ENCODE results near the gene STPG3. TPM values are rescaled to one million over a fixed set of nuclear protein-coding genes. Genes with fewer than 3 reads are reported as not detected.

STPG3 gene
- total RNA-seq, 1 experiment from 2014 or later: not detected

GRCh38 chr9:137298401-137299202 is 47.5 kb downstream of the STPG3 start:
- no peak for DNase-seq
- Mint-ChIP-seq H3K9me3 (ENCODE audit: low read depth, unreplicated experiment) (no peaks in the 10 kb centered on the region), H3K36me3 (ENCODE audit: insufficient read depth, unreplicated experiment) (peaks cover 67% of the 10 kb centered on the region), H3K27me3 (ENCODE audit: unreplicated experiment) (no peaks in the 10 kb centered on the region), H3K4me1 (ENCODE audit: low read depth, unreplicated experiment) (peaks cover 20% of the 10 kb centered on the region), H3K4me3 (ENCODE audit: low read depth, unreplicated experiment) (peak overlapping the region; percentile 81), H3K27ac (ENCODE audit: unreplicated experiment) (peak overlapping the region; percentile 30)
- no peak for TF ChIP-seq CTCF (IDR thresholded peaks at IDR 0.05; ENCODE audit: unreplicated experiment)
- BruUV-seq (replicated peaks): TSS peak; percentile 36
- CTCF ChIA-PET: interaction anchor here (0.8 kb wide), 1 partner anchor 13 kb away, joined by 3 read pairs; no protein-coding TSS in a partner anchor
- intact Hi-C loops (cut with micrococcal nuclease; ENCODE audit: unreplicated experiment): loop anchor here (10.0 kb wide), 1 partner anchor 116 kb away; no protein-coding TSS in a partner anchor

DNA sequence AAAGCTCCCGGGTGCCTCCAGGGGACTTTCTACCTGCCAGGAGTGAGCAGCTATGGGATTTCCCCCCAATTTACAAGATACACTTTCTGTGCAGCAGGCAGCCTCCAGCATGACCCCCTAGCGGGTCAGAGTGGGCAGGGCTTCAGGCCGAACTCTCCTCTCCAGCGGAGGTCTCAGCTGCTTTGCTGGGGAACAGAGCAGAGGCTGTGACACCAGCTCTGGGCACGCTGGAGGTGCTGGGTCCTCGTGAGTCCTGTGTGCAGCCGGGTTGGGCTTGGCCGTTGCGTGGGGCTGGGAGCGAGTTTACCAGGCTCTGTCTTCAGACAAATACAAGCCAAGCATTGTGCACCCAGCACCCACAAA is 48.1 kb downstream of the STPG3 start:
- DNase-seq: no peak
- Mint-ChIP-seq H3K9me3 (ENCODE audit: low read depth, unreplicated experiment) (no peaks in the 10 kb centered on the region), H3K4me3 (ENCODE audit: low read depth, unreplicated experiment) (peak overlapping the region; percentile 81), H3K27me3 (ENCODE audit: unreplicated experiment) (no peaks in the 10 kb centered on the region), H3K4me1 (ENCODE audit: low read depth, unreplicated experiment) (peaks cover 14% of the 10 kb centered on the region), H3K27ac (ENCODE audit: unreplicated experiment) (no peak overlapping the region), H3K36me3 (ENCODE audit: insufficient read depth, unreplicated experiment) (peaks cover 61% of the 10 kb centered on the region)
- intact Hi-C loops (cut with micrococcal nuclease; ENCODE audit: unreplicated experiment): loop anchor here (10.0 kb wide), 1 partner anchor 116 kb away; no protein-coding TSS in a partner anchor
- CTCF ChIA-PET: interaction anchor here (0.8 kb wide), 1 partner anchor 12 kb away, joined by 3 read pairs; no protein-coding TSS in a partner anchor
- no peak for TF ChIP-seq CTCF (IDR thresholded peaks at IDR 0.05; ENCODE audit: unreplicated experiment)
- no TSS peak for BruUV-seq (replicated peaks)

DNA sequence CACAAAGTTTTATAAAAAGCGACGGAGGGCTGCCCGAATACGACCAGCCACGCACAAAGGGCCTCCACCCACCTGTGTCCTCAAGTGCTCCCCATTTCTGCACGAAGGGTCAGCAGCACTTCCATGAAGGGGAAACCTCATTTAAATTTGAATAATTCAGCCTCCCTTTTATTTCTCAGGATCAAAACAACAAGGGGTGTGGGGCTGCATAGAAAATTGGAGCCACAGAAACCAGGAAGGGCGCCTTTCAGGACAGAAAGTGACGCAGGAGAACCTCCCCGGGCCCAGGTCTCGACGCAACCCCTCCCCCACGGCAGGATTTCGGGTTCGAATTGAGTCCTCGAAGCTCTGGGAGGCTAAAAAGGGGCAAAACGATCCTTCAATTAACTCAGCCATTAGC is 48.9 kb downstream of the STPG3 start:
- Mint-ChIP-seq H3K27me3 (ENCODE audit: unreplicated experiment) (no peaks in the 10 kb centered on the region), H3K4me3 (ENCODE audit: low read depth, unreplicated experiment) (peak overlapping the region; percentile 81), H3K36me3 (ENCODE audit: insufficient read depth, unreplicated experiment) (peaks cover 56% of the 10 kb centered on the region), H3K4me1 (ENCODE audit: low read depth, unreplicated experiment) (peaks cover 13% of the 10 kb centered on the region), H3K9me3 (ENCODE audit: low read depth, unreplicated experiment) (no peaks in the 10 kb centered on the region), H3K27ac (ENCODE audit: unreplicated experiment) (peak overlapping the region; percentile 85)
- no peak for TF ChIP-seq CTCF (IDR thresholded peaks at IDR 0.05; ENCODE audit: unreplicated experiment)
- BruUV-seq (replicated peaks): TSS peak; percentile 86
- DNase-seq: no peak
- intact Hi-C loops (cut with micrococcal nuclease; ENCODE audit: unreplicated experiment): loop anchor here (10.0 kb wide), 1 partner anchor 115 kb away; no protein-coding TSS in a partner anchor
- CTCF ChIA-PET: no interaction called here

- peaks cover 56% of the 10 kb centered on the region for H3K36me3 Mint-ChIP-seq (ENCODE audit: insufficient read depth, unreplicated experiment)
- no TSS peak for BruUV-seq (replicated peaks)
- H3K4me1 Mint-ChIP-seq (ENCODE audit: low read depth, unreplicated experiment): peaks cover 13% of the 10 kb centered on the region
- intact Hi-C loops (cut with micrococcal nuclease; ENCODE audit: unreplicated experiment): no loop called here
- peak overlapping the region; percentile 71 for H3K27ac Mint-ChIP-seq (ENCODE audit: unreplicated experiment)
- H3K27me3 Mint-ChIP-seq (ENCODE audit: unreplicated experiment): no peaks in the 10 kb centered on the region
- no peak for TF ChIP-seq CTCF (IDR thresholded peaks at IDR 0.05; ENCODE audit: unreplicated experiment)
- DNase-seq: no peak
- no peaks in the 10 kb centered on the region for H3K9me3 Mint-ChIP-seq (ENCODE audit: low read depth, unreplicated experiment)
- CTCF ChIA-PET: no interaction called here
- peak overlapping the region; percentile 81 for H3K4me3 Mint-ChIP-seq (ENCODE audit: low read depth, unreplicated experiment)
Observed at GRCh38 chr9:137300567-137301080, 49.5 kb downstream of the STPG3 start.
